IPS-NIHi7 (cell line): ENCODE data around the gene SETBP1.

Experiments used
- DNase-seq: peaks from one replicate; pipeline ENCODE4 v3.0.0; 2012; ENCODE audit warnings: mixed read lengths; ENCODE audit errors: extremely low spot score

The SETBP1 gene

DNA sequence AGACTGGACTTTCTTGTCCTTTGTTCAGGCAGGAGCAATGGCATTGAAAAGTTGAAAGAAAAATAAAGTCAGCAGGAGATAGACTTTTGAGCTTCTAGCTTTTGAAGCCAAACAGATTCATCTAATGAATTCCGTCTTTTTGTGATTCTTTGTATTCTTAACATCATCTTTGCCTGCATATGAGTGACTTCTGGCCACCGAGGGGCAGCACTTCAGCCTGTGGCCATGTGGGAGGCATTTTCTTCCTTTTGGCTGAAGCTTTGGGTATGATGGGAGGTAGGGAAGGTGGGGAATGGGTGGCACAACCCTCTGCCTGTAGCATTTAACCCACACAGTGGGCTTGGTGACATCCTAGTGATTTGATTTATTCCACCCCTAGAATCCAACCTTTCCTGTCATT is 220.6 kb downstream of the SETBP1 start:
- DNase-seq, result no peak

DNA sequence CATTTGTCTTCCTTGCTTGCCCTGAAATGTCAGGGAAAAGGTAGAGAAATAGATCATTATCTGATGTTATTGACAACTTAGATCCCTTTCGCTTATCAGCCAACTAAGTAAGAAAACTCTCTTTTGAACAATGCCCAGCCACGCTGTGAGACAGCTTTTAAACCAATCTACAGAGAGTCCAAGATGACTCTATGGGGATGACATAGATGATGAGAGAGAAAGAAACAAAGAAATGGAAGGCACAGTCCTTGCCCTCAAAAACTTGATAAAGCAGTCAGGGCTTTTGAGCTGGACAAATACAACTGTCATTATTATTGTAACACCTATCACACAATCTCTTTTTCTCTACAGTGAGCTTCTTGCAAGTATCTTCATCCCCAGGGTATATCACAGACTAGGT is 222.6 kb downstream of the SETBP1 start:
- no peak for DNase-seq

DNA sequence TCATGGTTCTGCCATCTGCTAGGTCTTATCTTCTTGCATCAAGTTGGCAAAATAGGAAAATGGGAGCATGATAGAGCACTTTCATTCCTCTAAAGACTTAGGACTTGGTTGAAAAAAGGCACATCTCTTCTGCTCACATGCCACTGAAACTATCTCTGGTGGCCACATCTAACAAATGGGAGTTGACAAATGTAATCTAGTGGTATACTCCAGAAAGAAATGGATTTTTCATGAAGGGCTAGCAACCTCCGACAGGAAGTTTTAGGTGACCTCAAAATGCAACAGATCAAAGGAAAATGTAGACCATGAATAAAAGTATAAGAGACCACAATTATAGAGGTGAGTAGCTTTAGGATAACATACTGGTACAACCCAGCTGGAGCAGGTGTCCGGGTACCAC is 224.1 kb downstream of the SETBP1 start:
- DNase-seq, result no peak

DNA sequence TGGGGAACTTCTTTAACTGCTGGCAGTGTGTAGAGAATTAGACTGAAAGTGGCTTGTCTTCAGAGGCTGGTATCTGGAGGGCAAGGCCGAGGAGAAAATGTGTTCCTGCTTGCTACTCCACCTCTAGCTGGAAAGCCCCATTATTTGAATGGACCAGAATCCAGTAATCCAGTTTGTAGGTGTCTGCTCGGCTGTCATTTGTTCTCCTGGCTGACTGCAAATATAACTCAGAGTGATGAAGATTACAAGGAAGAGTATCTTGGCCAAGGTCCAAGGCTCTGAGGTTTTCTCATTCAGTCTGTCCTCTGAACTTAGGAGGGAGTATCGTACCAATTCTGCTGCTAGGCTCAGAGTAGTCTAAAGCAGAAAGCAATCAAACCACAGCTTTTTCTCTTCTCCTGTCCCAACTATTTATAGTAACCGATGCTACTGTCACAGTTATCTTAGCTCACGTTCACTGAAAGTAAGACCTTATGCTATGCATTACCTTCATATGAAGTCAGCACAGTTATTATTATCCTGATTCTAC is 228.6 kb downstream of the SETBP1 start:
- no peak for DNase-seq

DNA sequence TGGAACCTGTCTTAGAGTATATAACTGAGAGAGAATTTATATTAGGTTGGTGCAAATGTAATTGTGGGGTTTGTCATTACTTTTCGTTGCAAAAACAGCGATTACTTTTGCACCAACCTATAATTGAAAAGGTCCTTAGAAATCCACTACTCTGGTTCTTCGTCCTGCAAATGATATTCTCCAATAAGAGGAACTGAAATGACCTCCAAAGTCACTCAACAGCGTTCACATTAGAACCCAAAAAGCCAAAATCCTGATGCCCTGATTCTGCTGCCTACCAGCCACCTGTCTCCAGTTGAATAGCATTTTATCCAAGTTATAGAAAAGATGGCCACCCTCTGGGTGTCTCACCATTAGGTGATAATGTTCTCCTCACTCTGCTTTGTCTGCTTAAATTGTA is 230.6 kb downstream of the SETBP1 start:
- DNase-seq, result no peak

DNA sequence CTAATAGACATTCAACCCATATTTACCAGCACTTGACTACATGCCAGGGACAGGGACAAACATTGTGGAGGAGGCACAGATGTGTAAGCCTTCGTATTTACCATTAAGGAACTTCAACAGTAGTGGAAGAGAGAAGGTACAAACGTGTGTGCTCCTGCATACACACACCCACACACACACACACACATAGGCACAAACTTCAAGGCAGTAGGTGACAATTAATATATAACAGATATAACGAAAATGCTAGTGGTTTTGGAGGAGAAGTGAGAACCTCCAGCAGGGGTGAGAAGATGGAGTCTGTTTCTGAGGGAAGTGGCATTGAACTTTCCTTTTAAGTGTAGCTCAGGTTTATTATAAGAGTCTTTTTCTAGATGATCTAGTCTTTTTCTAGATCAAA is 231.1 kb downstream of the SETBP1 start:
- DNase-seq, result no peak

DNA sequence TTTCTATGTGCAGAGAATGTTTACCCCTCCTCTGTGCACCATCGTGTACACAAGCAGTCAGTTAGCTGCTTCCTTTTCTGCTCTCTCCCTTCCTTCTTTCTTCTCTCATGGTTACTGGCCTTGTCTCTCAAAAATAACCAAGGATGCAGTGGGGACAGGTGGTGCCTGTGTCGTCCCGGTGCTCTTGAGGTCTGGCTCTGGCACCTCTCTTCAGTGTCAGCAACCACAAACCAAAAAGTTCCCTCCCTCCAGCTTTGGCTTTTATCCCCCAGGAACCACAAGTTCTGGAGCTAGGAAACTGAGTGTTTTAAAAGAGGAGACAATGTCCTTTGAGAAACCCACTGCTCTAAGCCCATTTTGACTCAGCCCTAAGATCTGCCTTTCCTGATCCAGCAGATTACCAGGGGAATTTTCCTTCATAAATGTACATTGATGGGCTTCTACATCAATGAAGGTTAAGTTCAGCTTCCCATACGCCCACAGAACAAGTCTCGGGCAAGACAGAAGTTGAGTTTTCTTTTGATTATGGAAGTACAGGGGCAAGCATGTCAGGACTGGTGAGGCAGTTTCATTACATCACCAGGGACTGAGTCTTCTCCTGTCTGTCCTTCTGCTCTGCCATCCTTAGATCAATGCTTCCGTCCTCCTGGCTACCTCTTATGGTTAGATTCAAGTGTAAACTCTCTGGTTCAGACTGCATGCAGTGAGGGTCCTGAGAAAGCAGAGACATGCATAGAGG is 232.2 kb downstream of the SETBP1 start:
- DNase-seq, result no peak

DNA sequence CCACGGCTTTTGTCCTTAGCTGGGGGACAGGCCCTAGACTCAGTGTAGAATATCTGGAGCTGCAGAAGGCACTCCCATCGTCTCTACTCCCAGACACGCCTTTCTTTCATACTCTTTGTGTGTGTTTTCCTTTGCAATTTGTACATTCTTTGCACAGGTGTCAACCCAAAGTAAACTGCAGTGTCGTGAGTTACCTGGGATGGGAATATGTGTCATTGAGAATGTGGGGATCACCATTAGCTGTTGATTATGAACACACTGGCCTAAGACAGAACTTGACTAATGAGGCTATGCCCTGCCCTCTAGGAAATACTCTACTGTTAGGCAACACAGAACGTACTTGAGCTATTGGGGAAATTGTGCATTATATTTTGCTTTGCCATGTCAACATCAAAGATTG is 233.3 kb downstream of the SETBP1 start:
- no peak for DNase-seq

DNA sequence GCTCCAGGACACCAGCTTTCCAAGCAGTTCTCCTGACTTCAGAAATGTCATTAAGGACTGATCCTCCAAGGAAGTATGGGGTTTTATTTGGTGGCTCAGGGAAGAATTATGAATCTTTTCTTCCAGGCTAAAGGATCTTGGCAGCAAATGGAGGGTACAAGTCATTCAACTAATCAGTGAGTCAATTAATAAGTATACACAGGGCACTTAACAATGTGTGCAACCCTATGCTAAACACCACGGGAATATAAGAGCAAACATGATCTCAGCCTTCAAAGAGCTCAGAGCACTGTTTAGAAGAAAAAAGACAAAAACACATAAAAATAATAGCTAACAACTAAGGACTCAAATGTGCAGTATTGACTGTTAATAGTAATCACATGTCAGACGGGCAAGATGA is 234.5 kb downstream of the SETBP1 start:
- DNase-seq, result no peak

DNA sequence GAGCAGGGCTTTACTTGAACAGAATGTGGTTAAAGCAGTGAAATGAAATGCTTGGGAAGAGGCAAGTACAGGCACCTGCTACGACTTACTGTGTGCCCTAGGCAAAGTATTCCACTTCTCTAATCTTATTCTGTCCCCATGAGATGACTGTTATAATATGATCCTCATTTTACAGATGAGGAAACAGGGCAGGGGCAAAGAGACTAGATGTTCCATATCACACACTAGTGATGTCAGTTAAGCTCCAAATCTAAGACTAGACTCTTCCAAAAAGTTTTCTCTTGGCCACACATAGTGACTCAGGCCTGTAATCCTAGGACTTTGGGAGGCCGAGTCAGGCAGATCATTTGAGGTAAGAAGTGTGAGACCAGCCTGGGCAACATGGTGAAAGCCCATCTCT is 235.0 kb downstream of the SETBP1 start:
- DNase-seq, result no peak

DNA sequence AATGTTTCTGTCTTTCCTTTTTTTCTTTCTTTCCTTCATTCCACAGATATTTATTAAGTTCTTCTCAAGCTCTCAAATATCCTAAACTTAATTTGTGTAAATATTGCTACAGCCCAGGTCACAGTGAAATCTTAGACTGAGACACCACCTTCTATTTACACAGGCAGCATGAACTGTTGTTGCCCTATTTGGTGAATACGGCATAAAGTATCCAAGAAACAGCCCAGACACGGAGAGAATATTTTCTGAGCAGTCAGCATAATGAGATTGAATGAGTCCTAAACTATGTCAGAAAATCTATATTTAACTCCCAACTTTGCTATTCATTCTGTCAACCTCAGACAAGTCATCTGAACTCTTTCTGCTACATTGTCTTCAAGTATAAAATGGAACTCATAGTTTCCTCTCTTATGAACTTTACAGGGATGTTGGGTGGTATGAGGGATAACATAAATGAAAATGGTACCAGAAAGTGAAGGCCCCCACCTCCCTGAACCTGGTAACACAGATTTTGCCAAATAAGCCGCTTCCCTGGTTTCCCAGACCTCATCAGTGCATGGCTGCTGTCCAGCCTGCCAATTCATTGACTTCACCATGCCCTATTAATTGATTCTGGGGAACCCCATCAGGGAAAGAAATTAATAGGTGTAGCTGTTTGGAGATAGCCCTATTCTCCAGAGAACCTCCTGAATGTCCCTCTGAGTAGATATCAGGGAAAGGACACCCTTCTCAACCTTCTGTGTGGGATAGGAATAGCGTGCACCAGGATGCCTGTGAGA is 235.9 kb downstream of the SETBP1 start:
- no peak for DNase-seq

DNA sequence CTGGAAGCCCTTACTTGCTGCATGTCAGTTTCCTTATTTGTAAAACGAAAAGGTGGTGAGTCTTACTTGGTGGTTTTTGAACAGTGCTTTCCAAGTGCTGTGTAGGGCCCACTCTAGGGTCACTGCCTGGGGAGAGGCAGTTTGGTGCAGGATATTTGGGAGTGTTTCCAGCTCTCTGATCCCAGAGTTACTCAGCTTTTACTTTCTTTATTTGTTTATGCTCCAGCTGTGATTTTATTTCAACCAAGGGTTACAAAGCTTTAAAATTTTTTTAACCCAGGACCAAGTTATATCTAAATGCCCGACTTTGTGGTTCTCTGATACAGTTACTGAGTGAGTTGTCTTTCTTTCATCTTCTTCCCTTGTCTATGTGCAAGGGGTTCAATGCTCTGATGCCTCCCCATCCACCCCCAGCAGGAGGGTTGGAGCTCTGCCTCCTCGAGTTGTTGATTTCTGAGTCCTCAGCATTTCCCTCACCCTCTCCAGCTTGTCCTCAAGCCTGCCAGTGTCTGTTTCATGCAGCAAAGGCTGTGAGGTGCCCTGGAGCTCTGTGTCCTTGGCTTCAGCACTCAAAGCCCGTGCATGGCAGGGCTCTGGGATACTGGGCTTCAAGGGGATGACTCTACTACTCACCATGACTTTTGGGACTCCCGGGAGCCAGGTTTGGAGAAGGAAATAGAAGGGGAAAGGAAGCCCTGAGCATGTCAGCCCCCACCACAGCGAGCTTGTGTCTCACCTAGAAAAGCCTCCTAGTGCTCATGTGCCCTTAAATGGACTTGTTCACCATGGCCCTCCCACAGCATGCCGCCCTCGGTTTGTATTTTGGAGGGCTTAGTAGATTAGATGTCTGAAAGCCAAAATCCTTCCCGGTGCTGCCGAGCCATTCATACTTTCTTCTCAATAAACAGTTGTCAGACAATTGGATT is 236.8 kb downstream of the SETBP1 start:
- DNase-seq, result no peak

DNA sequence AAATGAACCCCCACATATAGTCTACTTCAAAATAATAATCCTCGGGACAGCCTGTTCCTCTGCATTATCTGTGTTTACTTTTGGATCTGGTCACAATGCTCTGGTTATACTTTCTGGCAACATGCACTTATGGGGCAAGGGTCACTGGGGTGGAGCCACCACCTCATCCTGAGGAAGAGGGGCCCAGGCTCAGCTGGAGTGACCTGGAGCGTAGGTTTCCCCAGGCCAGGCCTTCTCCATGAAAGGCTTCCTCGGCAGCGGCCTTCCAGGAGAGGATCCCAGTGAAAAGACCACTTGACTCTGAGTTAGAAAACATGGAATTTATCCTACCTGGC is 237.4 kb downstream of the SETBP1 start:
- no peak for DNase-seq

DNA sequence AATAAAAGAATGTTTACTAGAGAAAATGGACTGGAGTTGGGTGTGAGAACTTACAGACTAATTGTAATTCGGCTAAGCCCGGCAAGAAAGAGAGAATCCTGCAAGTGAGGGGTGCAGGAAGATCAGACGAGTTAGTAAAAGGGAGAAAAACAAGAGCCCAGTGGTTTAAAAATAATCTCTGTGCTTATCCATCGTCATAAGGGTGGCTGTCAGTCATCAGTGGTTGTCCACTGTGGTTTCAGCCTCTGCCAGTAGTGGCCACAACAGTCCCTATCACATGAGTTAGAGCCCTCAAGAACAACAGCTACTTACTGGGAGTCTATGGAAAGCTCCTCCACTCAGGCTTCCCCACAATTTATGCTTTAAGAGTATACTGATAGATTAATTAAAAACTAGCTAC is 239.8 kb downstream of the SETBP1 start:
- no peak for DNase-seq

DNA sequence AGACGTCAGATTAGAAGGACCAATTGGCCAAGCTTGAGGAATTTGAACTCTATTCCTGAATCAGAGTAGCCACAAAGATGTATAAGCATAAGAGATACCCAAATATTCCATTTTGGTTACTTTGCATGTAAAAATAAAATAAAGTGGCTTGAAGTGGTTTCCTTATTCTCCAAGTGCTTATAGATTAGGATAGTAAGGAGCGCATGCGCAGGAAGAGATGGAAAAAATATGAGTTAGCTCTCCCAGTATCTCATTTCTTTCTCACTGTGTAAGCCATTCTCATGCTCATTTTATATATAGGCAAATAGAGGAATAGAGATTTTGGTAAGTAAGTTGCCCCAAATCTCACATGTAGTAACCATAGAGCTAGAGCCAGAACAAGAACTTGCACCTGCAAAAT is 241.3 kb downstream of the SETBP1 start:
- no peak for DNase-seq

DNA sequence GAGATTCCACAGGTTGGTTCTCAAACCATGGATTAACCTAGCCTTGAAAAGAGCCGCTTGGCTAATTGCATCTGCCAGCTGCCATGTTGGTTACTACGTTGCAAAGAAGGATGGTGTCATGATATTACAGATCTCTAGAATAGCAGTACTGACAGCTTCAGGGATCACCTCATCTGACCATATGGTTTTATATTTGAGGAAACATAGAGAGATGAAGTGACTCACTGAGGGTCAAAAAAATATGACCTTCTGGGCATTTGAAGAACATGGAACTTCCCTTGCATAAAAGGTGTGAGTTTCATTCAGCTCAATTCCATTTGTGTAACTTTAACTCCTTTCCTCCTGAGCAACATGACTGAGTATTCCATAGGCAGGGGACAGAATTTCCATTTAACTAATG is 242.3 kb downstream of the SETBP1 start:
- no peak for DNase-seq

DNA sequence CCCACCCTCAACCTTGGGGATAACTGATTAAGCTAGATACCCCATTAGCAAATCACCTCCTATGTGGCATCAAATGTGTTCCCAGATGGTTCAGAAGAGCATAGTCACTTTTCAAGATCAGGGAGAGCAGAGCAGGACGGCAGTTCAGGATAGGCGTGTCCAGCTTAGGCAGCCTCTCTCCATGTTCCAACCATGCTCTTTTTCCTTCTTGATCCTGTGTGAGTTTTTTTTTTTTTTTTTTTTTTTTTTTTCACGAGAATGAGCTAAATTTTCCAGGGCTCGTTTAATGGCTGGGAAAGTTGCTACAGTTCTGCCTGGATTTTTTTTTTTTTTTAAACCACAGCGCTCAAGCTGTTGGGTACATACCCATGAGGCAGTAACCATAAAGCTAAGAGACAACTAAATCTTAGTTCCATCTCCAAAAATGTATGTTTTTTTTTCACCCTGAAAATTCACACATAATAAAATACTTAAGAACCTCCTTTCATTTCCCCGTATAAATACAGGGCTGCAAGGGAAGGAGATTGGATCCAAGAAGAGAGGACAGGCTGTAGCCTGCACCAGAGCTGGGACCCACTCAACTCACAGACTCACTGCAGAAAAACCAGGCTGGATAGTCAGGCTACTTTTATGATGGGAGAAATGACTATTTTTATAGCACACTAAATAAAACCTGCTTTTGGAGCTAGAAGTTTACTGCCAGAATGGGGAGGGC is 244.3 kb downstream of the SETBP1 start:
- no peak for DNase-seq

DNA sequence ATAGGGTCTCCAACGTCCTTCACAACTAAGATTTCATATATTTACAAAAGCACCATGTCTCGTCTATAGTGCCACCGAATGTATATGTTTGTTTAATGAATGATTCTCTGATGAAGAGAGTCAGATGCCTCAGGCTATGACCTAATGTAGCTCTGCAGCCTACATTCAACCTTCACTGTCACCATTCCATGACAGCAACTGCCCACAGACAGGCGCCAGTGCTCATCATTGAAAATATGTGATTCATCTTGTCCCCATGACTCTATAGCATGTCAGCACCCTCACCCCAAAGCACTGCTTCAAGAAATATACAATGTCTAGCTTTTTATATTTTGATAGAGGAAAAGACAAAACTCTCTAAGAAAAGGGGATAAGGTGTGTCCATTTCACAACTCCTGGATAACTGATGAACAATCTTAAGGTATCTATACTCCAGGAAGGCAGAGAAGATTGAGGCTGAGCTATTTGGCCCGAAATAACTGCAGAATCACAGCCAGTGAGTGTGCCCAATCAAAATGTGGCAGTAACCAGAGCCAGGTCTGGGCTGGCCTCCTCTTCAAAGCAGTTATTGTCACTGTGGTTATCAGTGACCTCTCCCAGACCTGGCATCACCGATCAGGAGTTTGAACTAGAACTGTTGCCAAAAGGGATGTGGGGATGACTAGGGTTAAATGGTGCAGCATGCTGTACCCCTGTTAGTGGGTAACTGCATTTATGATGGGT is 246.6 kb downstream of the SETBP1 start:
- DNase-seq, result no peak

DNA sequence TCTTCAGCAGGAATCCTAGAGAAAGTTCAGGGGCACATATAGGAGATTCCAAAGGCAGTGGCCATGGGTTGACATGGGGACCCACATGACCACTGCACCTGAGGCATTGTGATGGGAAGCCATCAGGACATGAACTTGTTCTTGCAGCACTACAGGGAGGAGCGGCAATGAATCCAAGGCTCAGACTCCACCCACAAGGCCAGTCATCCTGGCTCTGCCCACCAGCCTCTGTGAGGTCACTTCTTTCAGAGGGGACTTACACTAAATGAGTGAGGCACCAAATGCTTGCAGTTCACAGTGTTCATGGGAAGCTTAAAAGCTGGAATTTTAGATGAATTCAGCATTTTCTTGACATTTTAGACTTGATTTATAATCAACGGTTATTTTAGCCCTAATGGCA is 254.2 kb downstream of the SETBP1 start:
- DNase-seq, result no peak

DNA sequence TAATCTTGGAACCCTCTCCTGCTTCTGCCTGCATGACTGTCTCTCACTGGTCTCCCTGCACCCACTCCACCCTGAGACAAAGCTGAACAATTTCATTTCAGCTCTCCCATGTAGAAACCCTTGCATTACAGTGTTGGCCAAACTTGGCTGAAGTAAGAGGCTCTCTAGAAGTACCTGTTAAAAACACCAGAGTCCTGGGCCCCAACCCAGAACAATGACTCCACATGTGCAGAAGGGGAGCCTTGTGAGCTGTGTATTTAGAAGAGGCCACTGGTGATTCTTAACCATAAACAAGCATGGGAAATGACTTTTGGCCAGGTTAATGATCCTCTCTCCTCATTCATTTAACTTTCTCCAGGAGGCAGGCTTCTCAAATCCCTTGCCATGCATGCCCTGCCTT is 254.8 kb downstream of the SETBP1 start:
- no peak for DNase-seq

DNA sequence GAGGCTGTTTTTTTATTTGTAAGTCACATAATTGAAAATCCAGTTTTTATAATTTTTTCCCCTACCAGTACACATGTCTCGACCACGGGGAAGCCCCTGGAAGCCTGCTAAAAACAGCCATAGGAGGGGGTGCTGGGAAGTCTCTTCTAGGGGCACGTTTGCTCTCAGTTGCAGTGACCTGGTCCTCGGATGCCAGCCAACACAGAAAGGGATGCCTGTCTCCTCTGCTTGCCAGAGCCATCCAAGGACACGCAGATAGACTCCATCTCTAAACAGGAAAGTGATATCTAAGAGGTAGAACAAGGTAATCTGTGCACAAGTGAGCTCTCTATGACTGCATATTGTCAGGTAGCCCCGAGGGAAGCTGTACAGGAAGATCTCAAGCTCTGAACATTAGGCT is 255.8 kb downstream of the SETBP1 start:
- no peak for DNase-seq
